ENCODE measurements around the gene SH3RF1. TPM values are rescaled to one million over a fixed set of nuclear protein-coding genes. Genes with fewer than 3 reads are reported as not detected.

SH3RF1 gene
- total RNA-seq, 1 experiment from 2014 or later, result 16.6 TPM

DNA sequence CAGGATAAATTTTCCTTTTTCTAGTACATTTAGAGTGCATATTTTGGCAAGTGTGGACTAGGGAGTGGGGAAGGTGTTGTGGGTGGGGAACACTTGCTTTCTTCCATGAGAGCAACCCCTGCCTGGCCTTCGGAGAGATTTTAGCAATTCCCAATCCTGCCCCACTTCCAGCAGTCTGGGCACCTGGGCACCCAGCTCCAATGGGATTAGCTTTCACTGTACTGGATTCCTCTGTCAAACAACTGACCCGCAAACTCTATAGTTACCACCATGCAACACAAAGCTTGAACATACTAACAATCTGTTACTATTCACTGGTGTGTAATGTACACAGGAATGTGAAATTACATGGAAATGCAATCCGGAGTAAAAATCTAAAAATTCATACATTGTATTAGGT is 50.3 kb downstream of the SH3RF1 start:
- no peak for DNase-seq (ENCODE audit: low spot score)
- CTCF ChIA-PET, result no interaction called here
- POLR2A ChIA-PET, result interaction anchor here (0.5 to 0.6 kb wide), 2 partner anchors 10 to 42 kb away, joined by 3 to 6 read pairs; no protein-coding TSS in a partner anchor

GRCh38 chr4:169219440-169219839 is 51.3 kb downstream of the SH3RF1 start:
- DNase-seq (ENCODE audit: low spot score) (no peak), ATAC-seq (no peak)
- Mint-ChIP-seq H3K4me1 (no peaks in the 10 kb centered on the region), H3K4me3 (no peak overlapping the region), H3K9me3 (peaks cover 11% of the 10 kb centered on the region), H3K36me3 (peaks cover 9% of the 10 kb centered on the region), H3K27ac (no peak overlapping the region), H3K27me3 (ENCODE audit: low read depth) (no peaks in the 10 kb centered on the region)
- TF ChIP-seq OVOL2 (CRISPR knock-in tag; IDR thresholded peaks at IDR 0.05; ENCODE audit: borderline replicate concordance) (no peak), SMAD4 (CRISPR knock-in tag; IDR thresholded peaks at IDR 0.05) (no peak), ESRRA (CRISPR knock-in tag; IDR thresholded peaks at IDR 0.05; ENCODE audit: borderline replicate concordance) (no peak), ZNF121 (CRISPR knock-in tag; IDR thresholded peaks at IDR 0.05) (no peak), ZNF281 (CRISPR knock-in tag; IDR thresholded peaks at IDR 0.05) (no peak), HMGXB4 (CRISPR knock-in tag; IDR thresholded peaks at IDR 0.05) (no peak), IRF1 (CRISPR knock-in tag; IDR thresholded peaks at IDR 0.05) (no peak), ARID4B (CRISPR knock-in tag; IDR thresholded peaks at IDR 0.05; ENCODE audit: borderline replicate concordance) (no peak), ZNF317 (CRISPR knock-in tag; IDR thresholded peaks at IDR 0.05; ENCODE audit: borderline replicate concordance, low read depth) (no peak), RELA (CRISPR knock-in tag; IDR thresholded peaks at IDR 0.05; ENCODE audit: borderline replicate concordance) (no peak)
- TF ChIP-seq, protein P1, sequence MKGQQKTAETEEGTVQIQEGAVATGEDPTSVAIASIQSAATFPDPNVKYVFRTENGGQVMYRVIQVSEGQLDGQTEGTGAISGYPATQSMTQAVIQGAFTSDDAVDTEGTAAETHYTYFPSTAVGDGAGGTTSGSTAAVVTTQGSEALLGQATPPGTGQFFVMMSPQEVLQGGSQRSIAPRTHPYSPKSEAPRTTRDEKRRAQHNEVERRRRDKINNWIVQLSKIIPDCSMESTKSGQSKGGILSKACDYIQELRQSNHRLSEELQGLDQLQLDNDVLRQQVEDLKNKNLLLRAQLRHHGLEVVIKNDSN (CRISPR knock-in tag; IDR thresholded peaks at IDR 0.05), result no peak
- CTCF ChIA-PET, result interaction anchor here (0.5 kb wide), 1 partner anchor 209 kb away, joined by 3 read pairs; the partner anchor contains the start of gene CBR4
- POLR2A ChIA-PET, result no interaction called here

More for the DNA sequence above, 50.3 kb downstream of the SH3RF1 start:
- H3K9me3 Mint-ChIP-seq, result peaks cover 2% of the 10 kb centered on the region
- peak overlapping the region; percentile 71 for H3K27ac Mint-ChIP-seq
- no peaks in the 10 kb centered on the region for H3K27me3 Mint-ChIP-seq (ENCODE audit: low read depth)
- ATAC-seq, result no peak
- H3K4me3 Mint-ChIP-seq, result no peak overlapping the region
- H3K36me3 Mint-ChIP-seq, result no peaks in the 10 kb centered on the region
- no peak for TF ChIP-seq TCF7 (CRISPR knock-in tag; IDR thresholded peaks at IDR 0.05; ENCODE audit: low read depth)
- H3K4me1 Mint-ChIP-seq, result no peaks in the 10 kb centered on the region
